GM13976 (cell line): Measurements from ENCODE around the gene TSPAN33.

ENCODE experiments used
- DNase-seq: peaks from one replicate; pipeline ENCODE4 v3.0.0; 2012; ENCODE audit warnings: low spot score
- in situ Hi-C: fragments of 300-500 bp; cut with MboI; formaldehyde crosslinking; loops from one replicate; pipeline ENCODE4 v1.12.0; 2022; ENCODE audit warnings: low sequenced_read_pairs, mixed read lengths, inconsistent platforms; ENCODE audit not compliant: unreplicated experiment
- TF ChIP-seq, protein P1 (sequence below): IDR thresholded peaks from 2 replicates; pipeline ENCODE4 v1.5.1; 2012; ENCODE audit warnings: borderline replicate concordance, mild to moderate bottlenecking; ENCODE audit not compliant: insufficient read depth; ENCODE audit errors: extremely low read depth, missing control alignments, control extremely low read depth

The TSPAN33 gene

DNA sequence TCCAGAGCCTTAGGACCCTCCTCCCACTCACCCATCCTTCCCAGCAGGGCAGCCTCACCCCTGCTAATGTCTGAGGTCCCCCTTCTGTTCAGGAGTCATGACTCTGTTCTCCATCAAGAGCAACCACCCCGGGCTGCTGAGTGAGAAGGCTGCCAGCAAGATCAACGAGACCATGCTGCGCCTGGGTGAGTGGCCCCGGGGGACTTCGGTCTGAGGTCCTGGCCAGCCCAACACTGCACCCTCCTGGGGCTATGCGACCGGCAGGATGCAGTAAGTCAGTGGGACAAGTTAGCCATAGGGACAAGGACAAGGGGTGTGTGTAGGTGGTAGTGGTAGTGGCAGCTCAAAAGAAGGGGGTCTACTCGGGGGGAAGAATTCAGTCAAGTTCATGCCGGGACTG, 64.2 kb downstream of the TSPAN33 start:
- TF ChIP-seq, protein P1, sequence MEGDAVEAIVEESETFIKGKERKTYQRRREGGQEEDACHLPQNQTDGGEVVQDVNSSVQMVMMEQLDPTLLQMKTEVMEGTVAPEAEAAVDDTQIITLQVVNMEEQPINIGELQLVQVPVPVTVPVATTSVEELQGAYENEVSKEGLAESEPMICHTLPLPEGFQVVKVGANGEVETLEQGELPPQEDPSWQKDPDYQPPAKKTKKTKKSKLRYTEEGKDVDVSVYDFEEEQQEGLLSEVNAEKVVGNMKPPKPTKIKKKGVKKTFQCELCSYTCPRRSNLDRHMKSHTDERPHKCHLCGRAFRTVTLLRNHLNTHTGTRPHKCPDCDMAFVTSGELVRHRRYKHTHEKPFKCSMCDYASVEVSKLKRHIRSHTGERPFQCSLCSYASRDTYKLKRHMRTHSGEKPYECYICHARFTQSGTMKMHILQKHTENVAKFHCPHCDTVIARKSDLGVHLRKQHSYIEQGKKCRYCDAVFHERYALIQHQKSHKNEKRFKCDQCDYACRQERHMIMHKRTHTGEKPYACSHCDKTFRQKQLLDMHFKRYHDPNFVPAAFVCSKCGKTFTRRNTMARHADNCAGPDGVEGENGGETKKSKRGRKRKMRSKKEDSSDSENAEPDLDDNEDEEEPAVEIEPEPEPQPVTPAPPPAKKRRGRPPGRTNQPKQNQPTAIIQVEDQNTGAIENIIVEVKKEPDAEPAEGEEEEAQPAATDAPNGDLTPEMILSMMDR = no peak
- DNase-seq = no peak
- in situ Hi-C loops = loop anchor here (10.0 kb wide), 1 partner anchor 114 kb away; no protein-coding TSS in a partner anchor

DNA sequence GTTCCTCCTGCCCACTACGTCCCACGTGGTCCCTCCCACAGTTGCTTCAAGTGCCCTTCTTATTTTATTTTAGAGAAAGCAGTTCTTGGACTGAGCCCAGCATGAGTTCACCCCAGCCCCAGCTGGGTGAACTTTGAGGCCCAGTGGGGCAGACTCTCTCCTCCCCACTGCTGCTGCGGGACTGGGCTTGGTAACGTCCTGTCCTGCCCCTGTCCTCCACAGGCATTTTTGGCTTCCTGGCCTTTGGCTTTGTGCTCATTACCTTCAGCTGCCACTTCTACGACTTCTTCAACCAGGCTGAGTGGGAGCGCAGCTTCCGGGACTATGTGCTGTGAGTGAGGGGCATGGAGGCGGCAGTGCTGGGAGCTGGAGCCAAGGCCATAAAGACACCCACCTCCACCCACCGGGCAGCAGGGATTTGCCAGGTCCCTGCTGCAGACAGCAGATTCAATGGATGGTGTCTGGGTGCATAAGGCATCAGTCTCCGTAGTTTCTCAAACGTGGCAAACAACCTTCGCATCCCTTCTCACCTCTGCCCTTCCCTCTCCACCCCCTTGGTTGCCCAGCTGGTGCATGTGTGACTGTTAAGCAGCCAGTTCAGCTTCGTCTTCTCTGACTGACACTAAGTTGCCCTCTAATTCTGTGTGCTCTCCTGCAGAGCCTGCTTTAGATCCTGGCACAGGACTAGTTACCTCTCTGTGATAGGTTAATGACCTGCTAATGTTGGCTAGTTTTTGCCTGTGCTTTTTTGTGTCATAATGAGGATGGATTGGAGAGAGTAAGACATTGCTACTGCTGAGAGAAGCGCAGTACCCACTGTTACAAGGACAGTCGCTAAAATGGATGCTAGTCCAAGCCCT, 64.8 kb downstream of the TSPAN33 start:
- no peak for DNase-seq
- in situ Hi-C loops = loop anchor here (10.0 kb wide), 1 partner anchor 114 kb away; no protein-coding TSS in a partner anchor
- TF ChIP-seq, protein P1 = no peak

DNA sequence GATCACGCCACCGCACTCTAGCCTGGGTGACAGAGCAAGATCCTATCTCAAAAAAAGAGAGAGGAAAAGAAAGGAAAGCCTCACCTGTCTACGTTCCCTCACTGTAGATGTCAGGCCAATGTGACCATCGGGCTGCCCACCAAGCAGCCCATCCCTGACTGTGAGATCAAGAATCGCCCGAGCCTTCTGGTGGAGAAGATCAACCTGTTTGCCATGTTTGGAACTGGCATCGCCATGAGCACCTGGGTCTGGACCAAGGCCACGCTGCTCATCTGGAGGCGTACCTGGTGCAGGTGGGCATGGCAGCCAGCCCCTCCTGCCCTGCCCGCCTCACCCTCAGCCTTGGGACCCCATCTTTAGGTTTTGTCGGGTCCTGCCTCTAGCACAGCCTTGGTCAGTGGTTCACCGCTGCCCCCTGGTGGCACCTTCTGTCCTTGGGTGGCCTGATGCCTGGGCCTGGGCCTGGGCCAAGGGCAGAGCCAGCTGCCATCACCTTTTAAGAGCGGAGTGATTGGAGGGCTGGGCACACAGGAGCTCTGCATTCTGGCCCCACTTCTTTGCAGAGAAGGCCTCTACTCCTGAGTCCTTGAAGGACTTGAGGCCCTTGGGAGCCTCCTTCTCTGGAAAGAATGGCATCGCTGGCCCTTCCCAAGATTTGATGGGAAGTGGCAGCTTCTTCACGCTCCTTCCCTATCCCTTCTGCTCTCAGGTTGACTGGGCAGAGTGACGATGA, 65.9 kb downstream of the TSPAN33 start:
- peak; percentile 91 for DNase-seq
- TF ChIP-seq, protein P1 = peak; percentile 91
- in situ Hi-C loops = loop anchor here (10.0 kb wide), 2 partner anchors 84 to 306 kb away; no protein-coding TSS in a partner anchor

DNA sequence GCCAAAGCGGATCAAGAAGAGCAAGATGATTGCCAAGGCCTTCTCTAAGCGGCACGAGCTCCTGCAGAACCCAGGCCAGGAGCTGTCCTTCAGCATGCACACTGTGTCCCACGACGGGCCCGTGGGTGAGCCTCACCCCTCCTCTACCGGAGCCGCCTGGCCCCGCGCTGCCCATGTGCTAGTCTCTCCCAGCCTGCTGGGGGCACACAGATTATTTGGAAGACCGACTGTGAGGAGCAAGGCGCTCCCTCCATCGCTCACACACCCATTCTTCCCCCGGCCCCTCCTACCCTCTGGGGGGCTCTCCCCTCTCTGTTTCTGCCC, 66.4 kb downstream of the TSPAN33 start:
- TF ChIP-seq, protein P1 = no peak
- no peak for DNase-seq
- in situ Hi-C loops = loop anchor here (10.0 kb wide), 2 partner anchors 84 to 306 kb away; no protein-coding TSS in a partner anchor

DNA sequence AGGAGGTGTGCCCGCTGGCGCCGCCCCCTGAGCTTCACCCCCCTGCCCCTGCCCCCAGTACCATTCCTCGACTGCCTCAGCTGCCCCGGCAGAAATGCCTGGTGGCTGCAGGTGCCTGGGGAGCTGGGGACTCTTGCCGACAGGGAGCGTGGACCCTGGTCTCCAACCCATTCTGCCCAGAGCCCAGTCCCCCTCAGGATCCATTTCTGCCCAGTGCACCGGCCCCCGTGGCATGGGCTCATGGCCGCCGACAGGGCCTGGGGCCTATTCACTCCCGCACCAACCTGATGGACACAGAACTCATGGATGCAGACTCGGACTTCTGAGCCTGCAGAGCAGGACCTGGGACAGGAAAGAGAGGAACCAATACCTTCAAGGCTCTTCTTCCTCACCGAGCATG, 67.6 kb downstream of the TSPAN33 start:
- DNase-seq = no peak
- TF ChIP-seq, protein P1 = no peak
- in situ Hi-C loops = loop anchor here (10.0 kb wide), 2 partner anchors 83 to 307 kb away; no protein-coding TSS in a partner anchor

DNA sequence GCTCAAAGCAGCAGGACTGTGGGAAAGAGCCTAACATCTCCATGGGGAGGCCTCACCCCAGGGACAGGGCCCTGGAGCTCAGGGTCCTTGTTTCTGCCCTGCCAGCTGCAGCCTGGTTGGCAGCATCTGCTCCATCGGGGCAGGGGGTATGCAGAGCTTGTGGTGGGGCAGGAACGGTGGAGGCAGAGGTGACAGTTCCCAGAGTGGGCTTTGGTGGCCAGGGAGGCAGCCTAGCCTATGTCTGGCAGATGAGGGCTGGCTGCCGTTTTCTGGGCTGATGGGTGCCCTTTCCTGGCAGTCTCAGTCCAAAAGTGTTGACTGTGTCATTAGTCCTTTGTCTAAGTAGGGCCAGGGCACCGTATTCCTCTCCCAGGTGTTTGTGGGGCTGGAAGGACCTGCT, 68.1 kb downstream of the TSPAN33 start:
- TF ChIP-seq, protein P1 = no peak
- in situ Hi-C loops = loop anchor here (10.0 kb wide), 2 partner anchors 82 to 308 kb away; no protein-coding TSS in a partner anchor
- DNase-seq = no peak
